GM18505 (cell line): ENCODE data around the gene WNT5A.

Experiments used
- ATAC-seq: cut with Tn5 transposase; IDR thresholded peaks from one replicate; pipeline ENCODE4 v1.9.1; 2021; ENCODE audit not compliant: unreplicated experiment
- POLR2A ChIP-seq: IDR thresholded peaks from 4 replicates; pipeline ENCODE4 v1.6.1; 2011; ENCODE audit warnings: borderline replicate concordance; ENCODE audit not compliant: insufficient read depth, insufficient read length; ENCODE audit errors: extremely low read depth

The WNT5A gene

GRCh38 chr3:55481744-55482495 lies 5.2 kb downstream of the WNT5A start:
- no peak for TF ChIP-seq POLR2A
- ATAC-seq = no peak

GRCh38 chr3:55480911-55481743 lies 6.0 kb downstream of the WNT5A start:
- no peak for ATAC-seq

GRCh38 chr3:55477306-55478303 lies 9.5 kb downstream of the WNT5A start:
- no peak for ATAC-seq
- no peak for TF ChIP-seq POLR2A

More at GRCh38 chr3:55480911-55481743, 6.0 kb downstream of the WNT5A start:
- no peak for TF ChIP-seq POLR2A

GRCh38 chr3:55476515-55476914 lies 10.6 kb downstream of the WNT5A start:
- TF ChIP-seq POLR2A = no peak

GRCh38 chr3:55474213-55474632 lies 12.9 kb downstream of the WNT5A start:
- TF ChIP-seq POLR2A = no peak

More at GRCh38 chr3:55476515-55476914, 10.6 kb downstream of the WNT5A start:
- ATAC-seq = no peak

GRCh38 chr3:55473788-55474187 lies 13.3 kb downstream of the WNT5A start:
- ATAC-seq = no peak
- TF ChIP-seq POLR2A = no peak

More at GRCh38 chr3:55474213-55474632, 12.9 kb downstream of the WNT5A start:
- ATAC-seq = no peak

GRCh38 chr3:55471522-55472280 lies 15.4 kb downstream of the WNT5A start:
- no peak for TF ChIP-seq POLR2A
- ATAC-seq = no peak

- ATAC-seq = no peak
- TF ChIP-seq POLR2A = no peak
Observed at GRCh38 chr3:55471084-55471483, 16.0 kb downstream of the WNT5A start.

- ATAC-seq = no peak
- no peak for TF ChIP-seq POLR2A
Observed at GRCh38 chr3:55469957-55470526, 17.1 kb downstream of the WNT5A start.

GRCh38 chr3:55468251-55468650 lies 18.9 kb downstream of the WNT5A start:
- no peak for TF ChIP-seq POLR2A
- no peak for ATAC-seq

- no peak for TF ChIP-seq POLR2A
- ATAC-seq = no peak
Observed at GRCh38 chr3:55467099-55467498, 20.0 kb downstream of the WNT5A start.

- TF ChIP-seq POLR2A = no peak
- ATAC-seq = no peak
Observed at GRCh38 chr3:55466526-55466925, 20.6 kb downstream of the WNT5A start.
